GDM1 (cell line): Measurements from ENCODE around the gene PRKAG3.
"Not testable (repeated sequence)": the region's sequence is repeated elsewhere in the genome, so short reads cannot be mapped to it uniquely, and the experiment has no call there.

Source experiments
- DNase-seq: peaks from one replicate; lab custom pipeline; 2025; lab: John Stamatoyannopoulos, UW

PRKAG3 gene

DNA sequence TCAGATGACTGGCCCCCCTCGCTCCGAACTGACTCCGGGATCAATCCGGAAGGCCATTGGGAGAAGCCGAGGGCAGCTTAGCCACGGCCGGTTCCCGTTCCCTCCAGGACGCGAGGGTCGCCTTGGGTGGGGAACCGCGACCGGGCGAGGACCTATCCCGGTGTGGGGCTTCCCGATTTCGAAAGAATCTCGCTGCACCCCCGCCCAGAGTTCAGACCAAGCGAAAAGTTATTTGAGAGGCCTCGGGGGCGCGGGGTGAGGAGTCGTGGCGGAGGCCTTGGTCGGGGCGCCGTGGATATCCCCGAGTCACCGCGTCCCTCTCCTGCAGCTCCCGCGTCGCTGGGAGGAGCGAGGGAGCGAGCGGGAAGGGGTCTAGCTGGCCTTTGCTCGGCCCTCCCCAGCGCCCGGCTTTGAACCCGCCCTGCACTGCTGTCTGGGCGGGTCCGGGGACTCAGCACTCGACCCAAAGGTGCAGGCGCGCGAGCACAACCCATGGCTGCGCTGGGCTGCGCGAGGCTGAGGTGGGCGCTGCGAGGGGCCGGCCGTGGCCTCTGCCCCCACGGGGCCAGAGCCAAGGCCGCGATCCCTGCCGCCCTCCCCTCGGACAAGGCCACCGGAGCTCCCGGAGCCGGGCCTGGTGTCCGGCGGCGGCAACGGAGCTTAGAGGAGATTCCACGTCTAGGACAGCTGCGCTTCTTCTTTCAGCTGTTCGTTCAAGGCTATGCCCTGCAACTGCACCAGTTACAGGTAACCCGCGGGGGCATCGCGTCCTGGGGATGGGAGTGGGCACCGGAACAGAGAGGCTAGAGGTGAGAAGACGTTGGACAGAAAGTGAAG, 49.7 kb downstream of the PRKAG3 start, which contains the start of gene CYP27A1:
CYP27A1 (plus strand) TSS at position 457 of the 837 bp plus-strand sequence; CDS start at position 493, 36 bp downstream.
- DNase-seq, result no peak

DNA sequence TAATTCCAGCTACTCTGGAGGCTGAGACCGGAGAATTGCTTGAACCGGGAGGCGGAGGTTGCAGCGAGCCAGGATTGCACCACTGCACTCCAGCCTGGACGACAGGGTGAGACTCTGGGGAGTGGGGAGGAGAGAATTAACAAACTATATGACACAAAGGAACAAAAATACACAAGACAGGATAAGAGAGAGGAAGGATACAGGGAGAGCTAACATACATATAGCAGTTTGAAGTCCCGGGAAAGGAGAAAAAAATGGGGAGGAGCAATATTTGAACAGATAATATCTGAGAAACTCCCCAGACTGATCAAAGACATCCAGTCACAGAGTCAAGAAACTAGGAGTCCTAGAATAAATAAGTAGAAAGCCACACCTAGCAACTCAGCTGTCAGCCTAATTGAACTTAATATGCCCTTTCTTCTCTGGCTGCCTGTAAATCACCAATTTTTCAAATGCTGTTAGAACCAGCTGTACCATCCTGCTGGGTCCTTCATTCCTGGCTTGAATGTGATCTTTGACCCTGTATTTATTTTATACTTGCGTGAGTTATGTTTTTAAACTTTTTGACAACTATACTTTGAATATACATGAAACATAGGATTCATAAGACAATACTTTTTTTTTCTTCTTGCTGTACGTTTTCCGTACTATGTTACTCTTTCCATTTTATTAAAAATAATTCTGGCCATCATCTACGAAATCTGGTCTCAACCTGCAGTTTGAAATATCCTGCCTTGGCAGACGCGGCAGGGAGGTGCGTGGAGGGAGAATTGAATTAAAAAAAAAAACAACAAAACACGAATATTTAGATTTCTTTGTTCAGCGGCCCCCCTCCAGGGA, 50.5 kb downstream of the PRKAG3 start:
- no peak for DNase-seq

DNA sequence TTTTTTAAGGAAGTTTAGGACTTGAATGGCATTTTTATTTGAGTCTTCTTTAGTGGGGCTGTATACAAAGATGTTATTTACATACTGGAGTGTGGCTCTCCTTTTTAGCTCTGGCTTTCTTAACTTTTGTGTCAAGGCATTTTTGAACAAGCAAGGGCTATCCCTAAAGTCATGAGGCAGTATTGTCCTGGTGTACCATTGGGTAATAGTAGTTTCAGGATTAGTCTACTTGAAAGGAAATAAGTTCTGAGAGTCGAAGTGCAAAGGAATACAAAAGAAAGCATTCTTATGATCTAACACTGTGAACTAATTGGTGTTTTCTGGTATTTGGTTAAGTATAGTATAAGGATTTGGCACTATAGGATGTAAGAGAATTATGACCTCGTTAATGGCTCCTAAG, 51.6 kb downstream of the PRKAG3 start:
- DNase-seq, result no peak

GRCh38 chr2:218777276-218777990, 54.2 kb downstream of the PRKAG3 start:
- no peak for DNase-seq

GRCh38 chr2:218776488-218776887, 55.1 kb downstream of the PRKAG3 start:
- no peak for DNase-seq

GRCh38 chr2:218773881-218774280, 57.7 kb downstream of the PRKAG3 start:
- DNase-seq, result no peak

GRCh38 chr2:218772759-218773158, 58.8 kb downstream of the PRKAG3 start:
- DNase-seq, result not testable (repeated sequence)
